Stimulated activated naive CD8-positive, alpha-beta T cell treated with anti-CD3 and anti-CD28 coated beads, Interleukin-15, amount 100 ng/mL, for 72 hours (primary cell): Measurements from ENCODE around the gene CDK2AP2.

Source experiments
- ATAC-seq: fragments of 150-1000 bp; cut with Tn5 transposase; 2 replicates; pipeline ENCODE4 v1.10.0; 2021; ENCODE audit warnings: mild to moderate bottlenecking, moderate library complexity
- DNase-seq, 2 donors: peaks; one replicate each; pipeline ENCODE4 v3.0.0; 2021 to 2022
- H3K27ac Mint-ChIP-seq, 2 donors: one replicate each; pipeline ENCODE4 v1.8.0; 2022; ENCODE audit warnings: mild to moderate bottlenecking in 2 of 2, mixed read lengths in 2 of 2, moderate library complexity in 2 of 2
- H3K27me3 Mint-ChIP-seq: one replicate; pipeline ENCODE4 v1.8.0; 2022; ENCODE audit warnings: mixed read lengths
- H3K4me1 Mint-ChIP-seq: one replicate; pipeline ENCODE4 v1.8.0; 2022; ENCODE audit warnings: mild to moderate bottlenecking, mixed read lengths
- H3K4me3 Mint-ChIP-seq, 2 donors: one replicate each; pipeline ENCODE4 v1.8.0; 2022; ENCODE audit warnings: mild to moderate bottlenecking in 2 of 2, mixed read lengths in 2 of 2, moderate library complexity in 1 of 2
- H3K9me3 Mint-ChIP-seq, 2 donors: one replicate each; pipeline ENCODE4 v1.8.0; 2022; ENCODE audit warnings: mixed read lengths in 2 of 2

The CDK2AP2 gene

GRCh38 chr11:67534070-67534679 lies 26.2 kb upstream of the CDK2AP2 start:
- DNase-seq: no peak
- H3K9me3 Mint-ChIP-seq: peaks cover 25 to 26% of the 10 kb centered on the region in 2 donors
- H3K27ac Mint-ChIP-seq: no peak overlapping the region
- H3K4me3 Mint-ChIP-seq: no peak overlapping the region
- no peaks in the 10 kb centered on the region for H3K4me1 Mint-ChIP-seq
- no peaks in the 10 kb centered on the region for H3K27me3 Mint-ChIP-seq
- ATAC-seq: no peak

GRCh38 chr11:67532889-67533288 lies 24.9 kb upstream of the CDK2AP2 start:
- no peaks in the 10 kb centered on the region for H3K27me3 Mint-ChIP-seq
- DNase-seq (no peak), ATAC-seq (no peak)
- no peak overlapping the region for H3K4me3 Mint-ChIP-seq
- no peaks in the 10 kb centered on the region for H3K4me1 Mint-ChIP-seq
- peaks cover 25 to 26% of the 10 kb centered on the region in 2 donors for H3K9me3 Mint-ChIP-seq
- H3K27ac Mint-ChIP-seq: no peak overlapping the region

GRCh38 chr11:67530282-67530592 lies 22.3 kb upstream of the CDK2AP2 start:
- Mint-ChIP-seq H3K27ac (no peak overlapping the region), H3K4me1 (no peaks in the 10 kb centered on the region), H3K4me3 (no peak overlapping the region), H3K9me3 (peaks cover 25 to 32% of the 10 kb centered on the region in 2 donors), H3K27me3 (no peaks in the 10 kb centered on the region)
- DNase-seq (no peak), ATAC-seq (no peak)

GRCh38 chr11:67528376-67528775 lies 20.4 kb upstream of the CDK2AP2 start:
- H3K9me3 Mint-ChIP-seq: peaks cover 11 to 20% of the 10 kb centered on the region in 2 donors
- no peak for DNase-seq
- H3K27ac Mint-ChIP-seq: no peak overlapping the region
- H3K4me1 Mint-ChIP-seq: no peaks in the 10 kb centered on the region
- no peaks in the 10 kb centered on the region for H3K27me3 Mint-ChIP-seq
- H3K4me3 Mint-ChIP-seq: no peak overlapping the region
- ATAC-seq: no peak

- no peaks in the 10 kb centered on the region for H3K4me1 Mint-ChIP-seq
- no peak overlapping the region for H3K4me3 Mint-ChIP-seq
- H3K9me3 Mint-ChIP-seq: peaks cover 0 to 7% of the 10 kb centered on the region in 2 donors
- DNase-seq (no peak), ATAC-seq (no peak)
- H3K27ac Mint-ChIP-seq: peak overlapping the region in 1 of 2 donors; percentile 69
- H3K27me3 Mint-ChIP-seq: no peaks in the 10 kb centered on the region
These were observed 17.5 kb upstream of the CDK2AP2 start for GRCh38 chr11:67525275-67525976.

- no peaks in the 10 kb centered on the region for H3K4me1 Mint-ChIP-seq
These were observed 16.5 kb upstream of the CDK2AP2 start for GRCh38 chr11:67524480-67524808.

GRCh38 chr11:67523556-67524479 lies 15.9 kb upstream of the CDK2AP2 start:
- no peaks in the 10 kb centered on the region for H3K4me1 Mint-ChIP-seq
- peaks cover 0 to 7% of the 10 kb centered on the region in 2 donors for H3K9me3 Mint-ChIP-seq
- no peak overlapping the region for H3K27ac Mint-ChIP-seq
- no peak overlapping the region for H3K4me3 Mint-ChIP-seq
- H3K27me3 Mint-ChIP-seq: no peaks in the 10 kb centered on the region
- DNase-seq: no peak
- no peak for ATAC-seq

More at GRCh38 chr11:67524480-67524808, 16.5 kb upstream of the CDK2AP2 start:
- no peak overlapping the region for H3K4me3 Mint-ChIP-seq
- H3K27ac Mint-ChIP-seq: peak overlapping the region in 1 of 2 donors; percentile 89
- H3K27me3 Mint-ChIP-seq: no peaks in the 10 kb centered on the region
- no peak for ATAC-seq
- DNase-seq: no peak
- H3K9me3 Mint-ChIP-seq: peaks cover 0 to 7% of the 10 kb centered on the region in 2 donors

- H3K4me1 Mint-ChIP-seq: no peaks in the 10 kb centered on the region
- H3K27ac Mint-ChIP-seq: no peak within 1 kb of the TSS
- ATAC-seq: no peak
- H3K27me3 Mint-ChIP-seq: no peaks in the 10 kb centered on the region
- H3K4me3 Mint-ChIP-seq: no peak within 1 kb of the TSS
- peaks cover 0 to 7% of the 10 kb centered on the region in 2 donors for H3K9me3 Mint-ChIP-seq
- DNase-seq: no peak
These were observed 15.0 kb upstream of the CDK2AP2 start, which contains the start of gene CABP2 for GRCh38 chr11:67522844-67523555. TSS of gene CABP2 (minus strand) at chr11:67523446. CDS start at chr11:67523326, 120 bp downstream.

- Mint-ChIP-seq H3K4me1 (no peaks in the 10 kb centered on the region), H3K9me3 (peaks cover 0 to 3% of the 10 kb centered on the region in 2 donors), H3K27ac (no peak overlapping the region), H3K4me3 (no peak overlapping the region), H3K27me3 (no peaks in the 10 kb centered on the region)
- DNase-seq (no peak), ATAC-seq (no peak)
These were observed 14.4 kb upstream of the CDK2AP2 start for GRCh38 chr11:67522338-67522737.

- DNase-seq: no peak
- peak overlapping the region in 1 of 2 donors; percentile 22 for H3K27ac Mint-ChIP-seq
- H3K4me1 Mint-ChIP-seq: no peaks in the 10 kb centered on the region
- ATAC-seq: no peak
- H3K4me3 Mint-ChIP-seq: no peak overlapping the region
- H3K27me3 Mint-ChIP-seq: no peaks in the 10 kb centered on the region
- no peaks in the 10 kb centered on the region for H3K9me3 Mint-ChIP-seq
These were observed 14.0 kb upstream of the CDK2AP2 start for GRCh38 chr11:67521924-67522323.

- Mint-ChIP-seq H3K4me1 (no peaks in the 10 kb centered on the region), H3K27me3 (no peaks in the 10 kb centered on the region), H3K9me3 (no peaks in the 10 kb centered on the region), H3K27ac (no peak overlapping the region), H3K4me3 (no peak overlapping the region)
- DNase-seq (no peak), ATAC-seq (no peak)
These were observed 13.2 kb upstream of the CDK2AP2 start for GRCh38 chr11:67520856-67521824.

GRCh38 chr11:67519726-67520125 lies 11.8 kb upstream of the CDK2AP2 start:
- H3K27me3 Mint-ChIP-seq: no peaks in the 10 kb centered on the region
- H3K9me3 Mint-ChIP-seq: no peaks in the 10 kb centered on the region
- H3K4me1 Mint-ChIP-seq: no peaks in the 10 kb centered on the region
- ATAC-seq: no peak
- H3K27ac Mint-ChIP-seq: no peak overlapping the region
- no peak overlapping the region for H3K4me3 Mint-ChIP-seq
- DNase-seq: no peak

GRCh38 chr11:67517784-67518552 lies 10.0 kb upstream of the CDK2AP2 start:
- H3K27ac Mint-ChIP-seq: no peak overlapping the region
- H3K9me3 Mint-ChIP-seq: no peaks in the 10 kb centered on the region
- H3K4me1 Mint-ChIP-seq: no peaks in the 10 kb centered on the region
- DNase-seq: no peak
- H3K27me3 Mint-ChIP-seq: peaks cover 6% of the 10 kb centered on the region
- ATAC-seq: no peak
- no peak overlapping the region for H3K4me3 Mint-ChIP-seq

GRCh38 chr11:67516806-67517205 lies 8.8 kb upstream of the CDK2AP2 start:
- Mint-ChIP-seq H3K27me3 (peaks cover 7% of the 10 kb centered on the region), H3K4me3 (no peak overlapping the region), H3K27ac (no peak overlapping the region), H3K4me1 (no peaks in the 10 kb centered on the region), H3K9me3 (no peaks in the 10 kb centered on the region)
- no peak for ATAC-seq
- DNase-seq: no peak
